GM12878 (cell line): ENCODE measurements around the gene CD86. TPM values are rescaled to one million over a fixed set of nuclear protein-coding genes. Genes with fewer than 3 reads are reported as not detected.
A peak's percentile ranks its signal among the peaks of the same experiment; 100 is the strongest.

Experiments
- ATAC-seq: fragments of 200-7000 bp; cut with Tn5 transposase; 3 replicates; pipeline ENCODE4 v1.9.1; 2020; ENCODE audit warnings: mild to moderate bottlenecking, moderate library complexity
- BruUV-seq: library from RNA; stranded (reverse); fragments of 400-500 nt; replicated peaks from 2 replicates; lab custom pipeline; 2021; lab: Mats Ljungman, UMichigan
- CTCF ChIA-PET: fragments of 300-600 bp; sonication (Branson Sonifier 250); formaldehyde crosslinking; extraction: SDS; loops from one replicate; lab custom pipeline; 2021; ENCODE audit warnings: inconsistent platforms; lab: Yijun Ruan, JAX
- POLR2A ChIA-PET: fragments of 350-600 bp; formaldehyde crosslinking; extraction: SDS; loops from one replicate; lab custom pipeline; 2021; ENCODE audit warnings: inconsistent platforms; lab: Charles Lee
- RAD21 ChIA-PET: fragments of 300-600 bp; sonication (Branson Sonifier 250); formaldehyde crosslinking; loops from one replicate; lab custom pipeline; 2023; ENCODE audit warnings: antibody characterized with exemption; ENCODE audit not compliant: unreplicated experiment; lab: Charles Lee
- SMC1A ChIA-PET: fragments of 300-600 bp; sonication (Branson Sonifier 250); formaldehyde crosslinking; loops from one replicate; lab custom pipeline; 2023; ENCODE audit not compliant: unreplicated experiment, uncharacterized antibody; lab: Charles Lee
- DNase-seq: peaks from one replicate; pipeline ENCODE4 v3.0.0-alpha.2; 2011; ENCODE audit warnings: low read depth, low spot score
- FAIRE-seq: peaks from 3 replicates; lab custom pipeline; 2011; peaks lifted over from hg19 to GRCh38; lab: Jason Lieb, UNC
- H2AFZ ChIP-seq: 2 replicates; pipeline ENCODE4 v1.6.0; 2011; ENCODE audit warnings: low read depth, low read length, control low read depth; ENCODE audit not compliant: control insufficient read depth
- H3K27ac ChIP-seq: 2 replicates; pipeline ENCODE4 v1.5.1; 2011; ENCODE audit warnings: control low read depth; ENCODE audit not compliant: control insufficient read depth, insufficient read depth
- H3K27me3 ChIP-seq, 2 experiments: replicated peaks in 1 of 2; 2 replicates each; pipeline versions ENCODE4 v1.6.0 to v1.6.1; 2011; ENCODE audit warnings: low read length in 1 of 2; ENCODE audit not compliant: control insufficient read depth in 2 of 2, insufficient read depth in 2 of 2
- H3K36me3 ChIP-seq, 2 experiments: 2 replicates each; pipeline ENCODE4 v1.5.1; 2011; ENCODE audit warnings: low read length in 1 of 2; ENCODE audit not compliant: control insufficient read depth in 2 of 2, insufficient read depth in 2 of 2
- H3K4me1 ChIP-seq: 2 replicates; pipeline ENCODE4 v1.6.1; 2011; ENCODE audit warnings: mild to moderate bottlenecking, low read length, moderate library complexity, mixed read lengths; ENCODE audit not compliant: control insufficient read depth, insufficient read depth
- H3K4me2 ChIP-seq: 2 replicates; pipeline ENCODE4 v1.6.0; 2011; ENCODE audit warnings: control low read depth; ENCODE audit not compliant: control insufficient read depth, insufficient read depth
- H3K4me3 ChIP-seq: fragments of 200-600 bp; sonication (generic); 2 replicates; pipeline ENCODE4 v1.5.1; 2016
- H3K79me2 ChIP-seq: 2 replicates; pipeline ENCODE4 v1.6.0; 2011; ENCODE audit warnings: low read length; ENCODE audit not compliant: control insufficient read depth, insufficient read depth
- H3K9ac ChIP-seq: 2 replicates; pipeline ENCODE4 v1.8.0; 2011; ENCODE audit warnings: low read length, control low read depth, mixed read lengths; ENCODE audit not compliant: control insufficient read depth, insufficient read depth
- H3K9me3 ChIP-seq: replicated peaks from 3 replicates; pipeline ENCODE4 v1.5.1; 2011; ENCODE audit warnings: mild to moderate bottlenecking, low read length; ENCODE audit not compliant: control insufficient read depth, insufficient read depth
- H4K20me1 ChIP-seq: 2 replicates; pipeline ENCODE4 v1.6.0; 2011; ENCODE audit not compliant: control insufficient read depth, insufficient read depth
- BHLHE40 ChIP-seq, 2 experiments: fragments of 450-650 bp in 1 of 2; IDR thresholded peaks; 2 replicates each; pipeline ENCODE4 v1.6.1; 2011 to 2017; ENCODE audit warnings: low read depth in 2 of 2, borderline replicate concordance in 1 of 2, improper control_type of control experiment in 1 of 2, low read length in 1 of 2, mild to moderate bottlenecking in 1 of 2
- DPF2 ChIP-seq: fragments of 450-650 bp; IDR thresholded peaks from 2 replicates; pipeline ENCODE4 v1.6.1; 2017; ENCODE audit warnings: mild to moderate bottlenecking
- EP300 ChIP-seq, 2 experiments: fragments of 150-350 bp in 1 of 2; IDR thresholded peaks; 2 replicates each; pipeline ENCODE4 v1.6.1; 2011 to 2012; ENCODE audit warnings: low read depth in 2 of 2, low read length in 2 of 2, borderline replicate concordance in 1 of 2, improper control_type of control experiment in 1 of 2, inconsistent platforms in 1 of 2; ENCODE audit not compliant: control insufficient read depth in 1 of 2
- FOXK2 ChIP-seq: fragments of 450-650 bp; IDR thresholded peaks from 2 replicates; pipeline ENCODE4 v1.6.1; 2017; ENCODE audit warnings: mild to moderate bottlenecking, moderate library complexity
- MAX ChIP-seq: IDR thresholded peaks from 2 replicates; pipeline ENCODE4 v1.6.1; 2012; ENCODE audit warnings: low read depth, low read length, improper control_type of control experiment
- NFYA ChIP-seq: IDR thresholded peaks from 2 replicates; pipeline ENCODE4 v1.6.1; 2011; ENCODE audit warnings: low read depth, mild to moderate bottlenecking, low read length, improper control_type of control experiment, borderline replicate concordance
- NR2F1 ChIP-seq: fragments of 450-650 bp; conservative IDR thresholded peaks from 2 replicates; pipeline ENCODE4 v1.6.1; 2017; ENCODE audit warnings: mild to moderate bottlenecking
- PRDM15 ChIP-seq: fragments of 450-650 bp; formaldehyde crosslinking; IDR thresholded peaks from 2 replicates; pipeline ENCODE4 v1.4.0; 2020; ENCODE audit warnings: mild to moderate bottlenecking, moderate library complexity
- RBBP5 ChIP-seq: fragments of 200-600 bp; sonication (generic); conservative IDR thresholded peaks from 2 replicates; pipeline ENCODE4 v1.6.1; 2016
- REST ChIP-seq: IDR thresholded peaks from 2 replicates; pipeline ENCODE4 v1.6.1; 2012; ENCODE audit warnings: mild to moderate bottlenecking, low read depth, low read length
- STAT1 ChIP-seq: fragments of 450-650 bp; conservative IDR thresholded peaks from 2 replicates; pipeline ENCODE4 v1.6.1; 2014; ENCODE audit warnings: antibody characterized with exemption, mild to moderate bottlenecking
- WGBS: methylation state at CpG from one replicate; pipeline ENCODE4 v1.1.6; 2016; ENCODE audit warnings: low lambda C conversion rate; ENCODE audit not compliant: insufficient replicate concordance, insufficient coverage; ENCODE audit errors: missing lambda C conversion rate; 5-methylcytosine and 5-hydroxymethylcytosine counted together
- in situ Hi-C: fragments of 300-500 bp; cut with MboI; formaldehyde crosslinking; loops from 9 replicates; pipeline ENCODE4 v1.14.3; 2018; ENCODE audit warnings: mixed read lengths
- intact Hi-C: fragments of 100-400 bp; cut with micrococcal nuclease; formaldehyde crosslinking; loops from one replicate; pipeline ENCODE4 v1.14.2; 2022; ENCODE audit not compliant: unreplicated experiment
- polyA plus RNA-seq, 11 experiments: library from polyadenylated mRNA; depleted of rRNA in 4 of 11; unstranded in 6 of 11; stranded (reverse) in 5 of 11; fragments of >200 nt; fragmentation: Nextera tagmentation in 4 of 11; fragmentation: Illumina TruSeq in 1 of 11; extraction: Ambion mirVana in 4 of 11; extraction: Trizol in 1 of 11; gene quantifications; 1 replicate in 1 of 11; 2 replicates in 10 of 11; pipeline versions ENCODE4 v1.2.1 to v1.2.3, GENCODE V29; 2011 to 2016; ENCODE audit warnings: inconsistent platforms in 2 of 11, missing spikeins in 2 of 11, low read depth in 1 of 11
- total RNA-seq, 4 experiments: library from RNA; depleted of rRNA in 3 of 4; stranded (reverse); fragments of >200 nt in 3 of 4; fragmentation: Illumina TruSeq in 1 of 4; extraction: Trizol in 1 of 4; gene quantifications; 2 replicates each; pipeline versions ENCODE4 v1.2.1 to v1.2.3, GENCODE V29; 2013 to 2021

The CD86 gene
- total and polyA plus RNA-seq, 10 of the 15 experiments (the other 5 are each of a cell fraction or from before 2014, with no cell fraction given), result 40.9 to 100 (median 55.5) TPM

- peak; percentile 64 to 71 for TF ChIP-seq BHLHE40 (IDR thresholded peaks at IDR 0.05; ENCODE audit: borderline replicate concordance in 1 of 2, low read depth in 2 of 2, low read length in 1 of 2)
Measured at GRCh38 chr3:122074621-122075265, 19.6 kb downstream of the CD86 start (continued).

- Histone ChIP-seq H4K20me1 (no peaks in the 10 kb centered on the region), H3K36me3 (no peaks in the 10 kb centered on the region), H3K27ac (peak overlapping the region; percentile 97), H3K79me2 (peaks cover 87% of the 10 kb centered on the region), H3K4me2 (peak overlapping the region; percentile 88), H2AFZ (no peak overlapping the region), H3K9ac (peak overlapping the region; percentile 90), H3K4me3 (peak overlapping the region; percentile 86), H3K27me3 (no peaks in the 10 kb centered on the region), H3K9me3 (no peaks in the 10 kb centered on the region), H3K4me1 (peaks cover 45% of the 10 kb centered on the region)
- RAD21 ChIA-PET, result interaction anchor here (0.5 to 16.0 kb wide), 14 partner anchors 7 to 530 kb away, joined by 3 to 426 read pairs (median 12); partner anchors contain the start of gene ILDR1
- DNase-seq (no peak), FAIRE-seq (no peak), ATAC-seq (peak; percentile 8)
- intact Hi-C loops, result loop anchor here (2.0 to 10.0 kb wide), 4 partner anchors 24 to 529 kb away; partner anchors contain the start of genes EAF2, IQCB1 and POLQ
- CTCF ChIA-PET, result interaction anchor here (0.7 to 9.7 kb wide), 15 partner anchors 11 to 278 kb away, joined by 3 to 114 read pairs (median 11); partner anchors contain the start of gene CD86
- SMC1A ChIA-PET, result interaction anchor here (1.4 to 33.7 kb wide), 6 partner anchors 16 to 182 kb away, joined by 4 to 882 read pairs (median 314); partner anchors contain the start of genes CD86 and ILDR1
- POLR2A ChIA-PET, result interaction anchor here (0.9 to 12.7 kb wide), 10 partner anchors 8 to 78 kb away, joined by 3 to 165 read pairs (median 18); partner anchors contain the start of gene ILDR1
- WGBS, result 0% methylated on average over 4 of the region's 4 CpGs
- no TSS peak for BruUV-seq
- in situ Hi-C loops, result loop anchor here (5.0 kb wide), 2 partner anchors 74 to 239 kb away; partner anchors contain the start of genes EAF2 and IQCB1
- TF ChIP-seq REST (no peak), EP300 (IDR thresholded peaks at IDR 0.05; ENCODE audit: borderline replicate concordance in 1 of 2, control insufficient read depth in 1 of 2, low read depth in 2 of 2, low read length in 2 of 2) (0 out of 4 replicates have a peak, but pooled peaks of 1 of the 2 experiments have one; percentile 26), STAT1 (no peak), MAX (peak; percentile 64; the same call in 1 of the 2 replicates), NR2F1 (peak; percentile 76), FOXK2 (no peak), PRDM15 (CRISPR knock-in tag) (no peak), DPF2 (no peak), NFYA (no peak), RBBP5 (no peak)
Measured at GRCh38 chr3:122076491-122077292, 21.5 kb downstream of the CD86 start.
